Heart left ventricle (tissue), 13 donors: ENCODE data around the gene MVB12B.

Experiments
- POLR2A ChIP-seq, 2 donors: fragments of 450-650 bp; IDR thresholded peaks; one replicate each; pipeline ENCODE4 v1.6.1; 2017; ENCODE audit warnings: antibody characterized with exemption in 2 of 2, mild to moderate bottlenecking in 2 of 2, moderate library complexity in 2 of 2
- TF ChIP-seq, protein P1 (sequence below), 12 donors: fragments of 200-600 bp; sonication (generic) in 4 of 12; IDR thresholded peaks; one replicate each; pipeline versions ENCODE4 v1.5.0 to v1.8.0; 2018 to 2022; ENCODE audit warnings: antibody characterized with exemption in 12 of 12, mild to moderate bottlenecking in 5 of 12
- donor health status: ischemic (EF 13 %, LVEDD 7.1; RV severe dilation, severe dysfunction).
- donor health status: DM: no; HTN: yes; CAD: no.
- donor health status: DM: no; HTN: no; CAD: no.
- donor health status: ischemic (EF 25% LVEDD 6.9; RV normal size, moderate dysfunction).
- donor health status: ischemic (EF 25% LVEDD 5.7; RV mildly dilated, moderate dysfunction).
- donor health status: ischemic (EF 35%, LVEDD 5.7; RV mildly dilated, moderate dysfunction).
- donor health status: nonischemic (EF 11% LVEDD 7.7; RV severe dilation, severe dysfunction).
- donor health status: DM: yes; HTN: yes; CAD: no.
- donor health status: PGD.
- donor health status: ischemic (EF 29% LVEDD 5.4; RV normal size, mild dysfunction).
- donor health status: nonischemic (EF 23%, LVEDD 6.1; RV moderate dilation, normal function).

DNA sequence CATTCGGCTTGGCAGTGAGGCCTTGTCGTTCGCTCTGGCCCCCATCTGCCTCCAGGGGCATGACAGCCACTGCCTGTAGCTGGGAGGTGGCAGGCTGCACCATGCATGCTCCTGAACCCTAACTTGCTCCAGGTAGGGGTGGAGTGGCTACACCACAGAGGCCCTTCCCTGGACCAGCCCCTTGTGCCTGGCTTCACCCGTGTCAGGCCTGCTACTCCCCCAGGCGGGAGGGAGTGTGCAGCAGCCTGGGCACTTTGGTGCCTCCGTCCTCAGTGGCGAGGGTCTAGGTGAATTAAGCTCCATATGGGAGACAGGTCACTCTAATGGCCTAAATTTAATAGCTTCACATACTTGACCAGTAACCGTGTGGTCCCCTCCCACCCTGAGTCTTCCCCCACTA lies 227.7 kb downstream of the MVB12B start:
- TF ChIP-seq, protein P1, sequence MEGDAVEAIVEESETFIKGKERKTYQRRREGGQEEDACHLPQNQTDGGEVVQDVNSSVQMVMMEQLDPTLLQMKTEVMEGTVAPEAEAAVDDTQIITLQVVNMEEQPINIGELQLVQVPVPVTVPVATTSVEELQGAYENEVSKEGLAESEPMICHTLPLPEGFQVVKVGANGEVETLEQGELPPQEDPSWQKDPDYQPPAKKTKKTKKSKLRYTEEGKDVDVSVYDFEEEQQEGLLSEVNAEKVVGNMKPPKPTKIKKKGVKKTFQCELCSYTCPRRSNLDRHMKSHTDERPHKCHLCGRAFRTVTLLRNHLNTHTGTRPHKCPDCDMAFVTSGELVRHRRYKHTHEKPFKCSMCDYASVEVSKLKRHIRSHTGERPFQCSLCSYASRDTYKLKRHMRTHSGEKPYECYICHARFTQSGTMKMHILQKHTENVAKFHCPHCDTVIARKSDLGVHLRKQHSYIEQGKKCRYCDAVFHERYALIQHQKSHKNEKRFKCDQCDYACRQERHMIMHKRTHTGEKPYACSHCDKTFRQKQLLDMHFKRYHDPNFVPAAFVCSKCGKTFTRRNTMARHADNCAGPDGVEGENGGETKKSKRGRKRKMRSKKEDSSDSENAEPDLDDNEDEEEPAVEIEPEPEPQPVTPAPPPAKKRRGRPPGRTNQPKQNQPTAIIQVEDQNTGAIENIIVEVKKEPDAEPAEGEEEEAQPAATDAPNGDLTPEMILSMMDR (IDR thresholded peaks at IDR 0.05), result no peak
- no peak for TF ChIP-seq POLR2A (IDR thresholded peaks at IDR 0.05)
